HEK293 (cell line): ENCODE measurements around the gene ADAMTSL5.
A peak's percentile ranks its signal among the peaks of the same experiment; 100 is the strongest.

Source experiments
- CTCF ChIA-PET: fragments of 350-600 bp; formaldehyde crosslinking; extraction: SDS; loops from one replicate; lab custom pipeline; 2021; ENCODE audit warnings: antibody characterized with exemption; lab: Yijun Ruan, JAX
- POLR2A ChIA-PET: fragments of 300-600 bp; formaldehyde crosslinking; extraction: SDS; loops from one replicate; lab custom pipeline; 2020; ENCODE audit warnings: antibody characterized with exemption, inconsistent platforms; lab: Yijun Ruan, JAX
- H3K27ac ChIP-seq: fragments of 200-500 bp; sonication (Bioruptor generic); 2 replicates; pipeline ENCODE4 v1.5.1; 2014; ENCODE audit warnings: low read depth, low read length, control low read depth, inconsistent platforms; ENCODE audit errors: extremely low read depth
- H3K36me3 ChIP-seq, 2 experiments: fragments of 200-500 bp in 1 of 2; sonication (Bioruptor generic) in 1 of 2; 1 replicate in 1 of 2; 2 replicates in 1 of 2; pipeline ENCODE4 v1.5.1; 2014 to 2017; ENCODE audit warnings: inconsistent platforms in 2 of 2, low read length in 2 of 2; ENCODE audit not compliant: control insufficient read depth in 2 of 2, insufficient read depth in 1 of 2
- H3K4me1 ChIP-seq: fragments of 200-500 bp; sonication (Bioruptor generic); 2 replicates; pipeline ENCODE4 v1.5.1; 2014; ENCODE audit warnings: mild to moderate bottlenecking, low read length, inconsistent platforms; ENCODE audit not compliant: control insufficient read depth, insufficient read depth
- H3K4me3 ChIP-seq: 2 replicates; pipeline ENCODE4 v1.5.1; 2011; ENCODE audit warnings: low read depth, mild to moderate bottlenecking, control low read depth, low read length, moderate library complexity
- H3K9me3 ChIP-seq: fragments of 200-500 bp; sonication (Bioruptor generic); 2 replicates; pipeline ENCODE4 v1.5.1; 2014; ENCODE audit warnings: low read depth, low read length, inconsistent platforms; ENCODE audit not compliant: control insufficient read depth, insufficient read depth
- INSM2 ChIP-seq: fragments of 450-650 bp; formaldehyde crosslinking; IDR thresholded peaks from 2 replicates; pipeline ENCODE4 v1.5.1; 2016; ENCODE audit warnings: missing biosample characterization, missing genetic modification characterization
- KLF17 ChIP-seq: fragments of 450-650 bp; formaldehyde crosslinking; IDR thresholded peaks from 2 replicates; pipeline ENCODE4 v1.5.1; 2016; ENCODE audit warnings: missing biosample characterization, missing genetic modification characterization
- PRDM2 ChIP-seq: fragments of 450-650 bp; formaldehyde crosslinking; IDR thresholded peaks from 2 replicates; pipeline ENCODE4 v1.5.1; 2016; ENCODE audit warnings: missing biosample characterization, missing genetic modification characterization, borderline replicate concordance
- RBAK ChIP-seq: fragments of 450-650 bp; formaldehyde crosslinking; IDR thresholded peaks from 2 replicates; pipeline ENCODE4 v1.5.1; 2016; ENCODE audit warnings: missing biosample characterization, missing genetic modification characterization
- TCF7L2 ChIP-seq: IDR thresholded peaks from 2 replicates; pipeline ENCODE4 v1.6.1; 2011; ENCODE audit warnings: low read depth, mild to moderate bottlenecking, inconsistent platforms, low read length, moderate library complexity, borderline replicate concordance
- WT1 ChIP-seq: fragments of 450-650 bp; formaldehyde crosslinking; IDR thresholded peaks from 2 replicates; pipeline ENCODE4 v1.5.1; 2016; ENCODE audit warnings: missing biosample characterization, missing genetic modification characterization
- ZBTB44 ChIP-seq: fragments of 450-650 bp; IDR thresholded peaks from 2 replicates; pipeline ENCODE4 v1.5.1; 2018; ENCODE audit warnings: missing biosample characterization, mild to moderate bottlenecking, missing genetic modification characterization
- ZFP37 ChIP-seq: fragments of 450-650 bp; formaldehyde crosslinking; IDR thresholded peaks from 2 replicates; pipeline ENCODE4 v1.5.1; 2016; ENCODE audit warnings: missing biosample characterization, missing genetic modification characterization
- ZIC2 ChIP-seq: fragments of 450-650 bp; formaldehyde crosslinking; IDR thresholded peaks from 2 replicates; pipeline ENCODE4 v1.5.1; 2016; ENCODE audit warnings: missing biosample characterization, missing genetic modification characterization
- ZNF223 ChIP-seq: fragments of 450-650 bp; formaldehyde crosslinking; IDR thresholded peaks from 2 replicates; pipeline ENCODE4 v1.5.1; 2016; ENCODE audit warnings: missing biosample characterization, missing genetic modification characterization
- ZNF398 ChIP-seq: fragments of 450-650 bp; formaldehyde crosslinking; IDR thresholded peaks from 2 replicates; pipeline ENCODE4 v1.5.1; 2017; ENCODE audit warnings: missing biosample characterization, missing genetic modification characterization
- ZNF555 ChIP-seq: fragments of 450-650 bp; formaldehyde crosslinking; conservative IDR thresholded peaks from 2 replicates; pipeline ENCODE4 v1.5.1; 2017; ENCODE audit warnings: missing biosample characterization, mild to moderate bottlenecking, missing genetic modification characterization, inconsistent platforms
- ZNF560 ChIP-seq: fragments of 450-650 bp; formaldehyde crosslinking; IDR thresholded peaks from 2 replicates; pipeline ENCODE4 v1.5.1; 2017; ENCODE audit warnings: missing biosample characterization, missing genetic modification characterization, borderline replicate concordance
- ZNF600 ChIP-seq: fragments of 450-650 bp; formaldehyde crosslinking; IDR thresholded peaks from 2 replicates; pipeline ENCODE4 v1.5.1; 2016; ENCODE audit warnings: missing biosample characterization, missing genetic modification characterization
- ZNF624 ChIP-seq: fragments of 450-650 bp; formaldehyde crosslinking; IDR thresholded peaks from 2 replicates; pipeline ENCODE4 v1.5.1; 2017; ENCODE audit warnings: missing biosample characterization, missing genetic modification characterization
- ZNF639 ChIP-seq: fragments of 450-650 bp; formaldehyde crosslinking; IDR thresholded peaks from 2 replicates; pipeline ENCODE4 v1.5.1; 2016; ENCODE audit warnings: missing biosample characterization, missing genetic modification characterization
- ZNF645 ChIP-seq: fragments of 450-650 bp; formaldehyde crosslinking; IDR thresholded peaks from 2 replicates; pipeline ENCODE4; 2016; ENCODE audit warnings: missing biosample characterization, missing genetic modification characterization
- ZNF76 ChIP-seq: fragments of 450-650 bp; formaldehyde crosslinking; IDR thresholded peaks from 2 replicates; pipeline ENCODE4; 2016; ENCODE audit warnings: low read depth, missing biosample characterization, missing genetic modification characterization, borderline replicate concordance
- ZNF843 ChIP-seq: fragments of 450-650 bp; formaldehyde crosslinking; IDR thresholded peaks from 2 replicates; pipeline ENCODE4 v1.5.1; 2016; ENCODE audit warnings: missing biosample characterization, missing genetic modification characterization

Gene ADAMTSL5

GRCh38 chr19:1471010-1471514 is 41.8 kb downstream of the ADAMTSL5 start (continued):
- TF ChIP-seq ZNF398 (tag by site-specific recombination) (no peak), ZNF555 (tag by site-specific recombination) (no peak), PRDM2 (no peak), RBAK (tag by site-specific recombination) (no peak), ZNF843 (tag by site-specific recombination) (no peak), ZNF223 (tag by site-specific recombination) (no peak)

- Histone ChIP-seq H3K4me3 (peak overlapping the region; percentile 28), H3K9me3 (no peaks in the 10 kb centered on the region), H3K36me3 (peaks cover 0 to 16% of the 10 kb centered on the region in 2 experiments; a peak in 2 of 3 replicates), H3K27ac (peak overlapping the region; percentile 46; the same call in 1 of the 2 replicates), H3K4me1 (peaks cover 12% of the 10 kb centered on the region)
- ChIA-PET POLR2A (interaction anchor here (1.3 to 2.2 kb wide), 2 partner anchors 11 to 15 kb away, joined by 4 to 6 read pairs; no protein-coding TSS in a partner anchor), CTCF (no interaction called here)
- TF ChIP-seq ZNF560 (tag by site-specific recombination) = peak; percentile 54; the same call in 1 of the 2 replicates
- peak; percentile 95 for TF ChIP-seq ZBTB44 (tag by site-specific recombination)
- TF ChIP-seq ZNF645 = no peak
- TF ChIP-seq ZIC2 = peak; percentile 85
- TF ChIP-seq ZNF76 (tag by site-specific recombination) = peak; percentile 33; the same call in 1 of the 2 replicates
- peak; percentile 34; the same call in 1 of the 2 replicates for TF ChIP-seq WT1 (tag by site-specific recombination)
- 0 out of 2 replicates have a peak, but pooled peaks have one; percentile 16 for TF ChIP-seq ZFP37 (tag by site-specific recombination)
- TF ChIP-seq INSM2 (tag by site-specific recombination) = 0 out of 2 replicates have a peak, but pooled peaks have one; percentile 11
- TF ChIP-seq KLF17 = peak; percentile 68; the same call in 1 of the 2 replicates
- peak; percentile 34; the same call in 1 of the 2 replicates for TF ChIP-seq ZNF600 (tag by site-specific recombination)
- no peak for TF ChIP-seq ZNF624 (tag by site-specific recombination)
- peak; percentile 62; the same call in 1 of the 2 replicates for TF ChIP-seq TCF7L2
- TF ChIP-seq ZNF639 (tag by site-specific recombination) = 0 out of 2 replicates have a peak, but pooled peaks have one; percentile 45
These were observed 42.4 kb downstream of the ADAMTSL5 start for GRCh38 chr19:1470305-1471009.
